GM23248 (cell line): ENCODE measurements around the gene SNX24.

ENCODE experiments used
- EZH2 ChIP-seq: fragments of 200-600 bp; sonication (generic); IDR thresholded peaks from 2 replicates; pipeline ENCODE4 v1.6.1; 2018; ENCODE audit warnings: antibody characterized with exemption, mild to moderate bottlenecking; ENCODE audit not compliant: insufficient read depth, poor library complexity, severe bottlenecking
- EZH2phosphoT487 ChIP-seq: fragments of 200-600 bp; sonication (generic); IDR thresholded peaks from 2 replicates; pipeline ENCODE4 v1.6.1; 2018; ENCODE audit warnings: antibody characterized with exemption, moderate library complexity, mild to moderate bottlenecking, low read depth; ENCODE audit not compliant: insufficient read depth

DNA sequence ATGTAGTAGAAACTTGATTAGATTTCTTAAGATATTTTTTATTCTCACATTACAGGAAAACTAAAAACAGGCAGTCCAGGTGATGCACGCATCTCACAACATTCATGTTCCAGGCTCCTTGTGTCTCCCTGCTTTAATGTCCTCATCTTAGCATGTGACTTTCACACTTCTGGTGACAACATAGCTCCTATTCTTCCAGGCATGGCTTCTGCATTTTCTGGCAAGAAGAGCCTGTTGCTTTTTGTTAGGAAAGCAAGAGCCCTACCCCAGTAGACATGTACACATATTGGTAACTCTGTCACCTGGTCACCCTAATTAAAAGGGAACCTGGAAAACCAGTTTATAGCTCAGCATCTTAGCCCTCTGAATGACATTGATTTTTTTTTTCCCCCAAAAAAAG is 98.6 kb downstream of the SNX24 start:
- no peak for TF ChIP-seq EZH2
- TF ChIP-seq EZH2phosphoT487 = no peak
